ENCODE results near the gene WDR82. TPM values are rescaled to one million over a fixed set of nuclear protein-coding genes. Genes with fewer than 3 reads are reported as not detected.
"Not testable (repeated sequence)": the region's sequence is repeated elsewhere in the genome, so short reads cannot be mapped to it uniquely, and the experiment has no call there.

Gene WDR82
- total RNA-seq, 2 donors from 2014 or later: 78.4 to 84.2 TPM

DNA sequence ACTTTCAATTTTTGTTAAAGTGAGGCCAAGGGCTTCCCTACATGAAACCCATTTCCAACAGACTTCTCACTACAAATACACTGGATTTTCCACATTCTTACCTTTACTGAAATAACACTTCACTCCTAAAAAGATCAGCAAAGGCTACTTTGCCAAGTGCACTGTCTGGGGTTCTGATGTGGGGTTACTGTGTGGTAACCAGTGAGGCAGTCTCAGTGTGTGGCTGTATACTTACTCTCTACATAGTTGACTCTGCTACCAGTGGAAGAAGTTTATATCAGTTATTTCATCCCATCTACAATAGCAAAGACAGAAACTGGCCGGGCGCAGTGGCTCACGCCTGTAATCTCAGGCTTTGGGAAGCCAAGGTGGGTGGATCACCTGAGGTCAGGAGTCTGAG, 5.6 kb downstream of the WDR82 start:
- Mint-ChIP-seq H3K4me3 (no peak overlapping the region), H3K27ac (no peak overlapping the region), H3K9me3 (no peaks in the 10 kb centered on the region), H3K27me3 (ENCODE audit: insufficient read depth) (no peaks in the 10 kb centered on the region), H3K4me1 (peaks cover 10% of the 10 kb centered on the region), H3K36me3 (ENCODE audit: low read depth) (peaks cover 56% of the 10 kb centered on the region)
- H3K27me3 ChIP-seq (ENCODE audit: control insufficient read depth, insufficient read depth, low read length, poor library complexity, severe bottlenecking): no peaks in the 10 kb centered on the region
- DNase-seq: no peak
- no peak overlapping the region for H3K9ac ChIP-seq (ENCODE audit: extremely low read depth, low read length, poor library complexity, severe bottlenecking)
- H3K27ac ChIP-seq (ENCODE audit: low read depth, low read length): no peak overlapping the region
- H3K4me3 ChIP-seq (ENCODE audit: low read length): no peak overlapping the region
- H3K36me3 ChIP-seq (ENCODE audit: control insufficient read depth, insufficient read depth, low read length): peaks cover 72% of the 10 kb centered on the region
- no peaks in the 10 kb centered on the region for H3K4me1 ChIP-seq (ENCODE audit: control insufficient read depth, insufficient read depth, low read length)
- 95 to 100% methylated on average over 3 of the region's 3 CpGs for WGBS, 2 experiments (ENCODE audit: insufficient coverage in 1 of 2, insufficient read length in 1 of 2)
- TF ChIP-seq, protein P1, sequence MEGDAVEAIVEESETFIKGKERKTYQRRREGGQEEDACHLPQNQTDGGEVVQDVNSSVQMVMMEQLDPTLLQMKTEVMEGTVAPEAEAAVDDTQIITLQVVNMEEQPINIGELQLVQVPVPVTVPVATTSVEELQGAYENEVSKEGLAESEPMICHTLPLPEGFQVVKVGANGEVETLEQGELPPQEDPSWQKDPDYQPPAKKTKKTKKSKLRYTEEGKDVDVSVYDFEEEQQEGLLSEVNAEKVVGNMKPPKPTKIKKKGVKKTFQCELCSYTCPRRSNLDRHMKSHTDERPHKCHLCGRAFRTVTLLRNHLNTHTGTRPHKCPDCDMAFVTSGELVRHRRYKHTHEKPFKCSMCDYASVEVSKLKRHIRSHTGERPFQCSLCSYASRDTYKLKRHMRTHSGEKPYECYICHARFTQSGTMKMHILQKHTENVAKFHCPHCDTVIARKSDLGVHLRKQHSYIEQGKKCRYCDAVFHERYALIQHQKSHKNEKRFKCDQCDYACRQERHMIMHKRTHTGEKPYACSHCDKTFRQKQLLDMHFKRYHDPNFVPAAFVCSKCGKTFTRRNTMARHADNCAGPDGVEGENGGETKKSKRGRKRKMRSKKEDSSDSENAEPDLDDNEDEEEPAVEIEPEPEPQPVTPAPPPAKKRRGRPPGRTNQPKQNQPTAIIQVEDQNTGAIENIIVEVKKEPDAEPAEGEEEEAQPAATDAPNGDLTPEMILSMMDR (conservative IDR thresholded peaks at IDR 0.05): no peak
- no peaks in the 10 kb centered on the region for H3K9me3 ChIP-seq (ENCODE audit: control insufficient read depth, low read length)

DNA sequence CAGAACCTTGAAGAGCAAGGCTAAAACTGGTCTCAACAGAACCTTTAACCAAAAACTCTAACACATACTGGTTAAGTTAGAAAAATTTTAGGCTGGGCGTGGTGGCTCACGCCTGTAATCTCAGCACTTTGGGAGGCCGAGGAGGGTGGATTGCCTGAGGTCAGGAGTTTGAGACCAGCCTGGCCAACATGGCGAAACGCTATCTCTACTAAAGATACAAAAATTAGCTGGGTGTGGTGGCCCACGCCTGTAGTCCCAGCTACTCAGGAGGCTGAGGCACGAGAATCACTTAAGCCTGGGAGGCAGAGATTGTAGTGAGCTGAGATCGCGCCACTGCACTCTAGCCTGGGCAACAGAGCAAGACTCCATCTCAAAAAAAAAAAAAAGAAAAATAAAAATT, 6.3 kb downstream of the WDR82 start:
- DNase-seq; H3K27me3 Mint-ChIP-seq (ENCODE audit: insufficient read depth); H3K27ac ChIP-seq (ENCODE audit: low read depth, low read length); H3K27me3 ChIP-seq (ENCODE audit: control insufficient read depth, insufficient read depth, low read length, poor library complexity, severe bottlenecking); H3K9me3 Mint-ChIP-seq; H3K4me1 Mint-ChIP-seq; H3K4me3 ChIP-seq (ENCODE audit: low read length); H3K9me3 ChIP-seq (ENCODE audit: control insufficient read depth, low read length); H3K4me1 ChIP-seq (ENCODE audit: control insufficient read depth, insufficient read depth, low read length); H3K9ac ChIP-seq (ENCODE audit: extremely low read depth, low read length, poor library complexity, severe bottlenecking); H3K27ac Mint-ChIP-seq; H3K4me3 Mint-ChIP-seq: not testable (repeated sequence)
- peaks cover 75% of the 10 kb centered on the region for H3K36me3 ChIP-seq (ENCODE audit: control insufficient read depth, insufficient read depth, low read length)
- H3K36me3 Mint-ChIP-seq (ENCODE audit: low read depth): peaks cover 62% of the 10 kb centered on the region
- 87 to 97% methylated on average over 5 to 7 of the region's 9 CpGs for WGBS, 2 experiments (ENCODE audit: insufficient coverage in 1 of 2, insufficient read length in 1 of 2)

DNA sequence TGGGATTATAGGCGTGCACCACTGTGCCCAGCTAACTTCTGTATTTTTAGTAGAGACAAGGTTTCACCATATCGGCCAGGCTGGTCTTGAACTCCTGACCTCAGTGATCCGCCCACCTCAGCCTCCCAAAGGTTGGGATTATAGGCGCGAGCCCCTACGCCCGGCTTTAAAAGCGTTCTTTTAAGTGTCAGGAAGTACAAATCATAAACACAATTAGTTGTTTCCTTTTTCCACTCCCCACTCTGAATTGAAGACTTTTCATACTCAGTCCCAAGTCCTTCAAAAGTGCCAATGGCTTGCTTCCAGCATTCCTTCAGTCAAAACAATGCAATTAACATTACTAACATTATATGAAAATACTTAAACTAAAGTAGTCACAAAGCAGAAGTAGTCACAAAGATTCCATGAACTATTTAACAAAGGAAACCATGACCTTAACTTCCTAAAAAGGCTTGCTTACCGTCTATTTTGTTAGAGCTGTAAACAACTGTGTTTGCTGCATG, 8.1 kb downstream of the WDR82 start:
- no peak overlapping the region for H3K27ac ChIP-seq (ENCODE audit: low read depth, low read length)
- Mint-ChIP-seq H3K27ac (no peak overlapping the region), H3K9me3 (no peaks in the 10 kb centered on the region), H3K27me3 (ENCODE audit: insufficient read depth) (no peaks in the 10 kb centered on the region), H3K4me3 (no peak overlapping the region), H3K4me1 (no peaks in the 10 kb centered on the region), H3K36me3 (ENCODE audit: low read depth) (peaks cover 76% of the 10 kb centered on the region)
- peaks cover 83% of the 10 kb centered on the region for H3K36me3 ChIP-seq (ENCODE audit: control insufficient read depth, insufficient read depth, low read length)
- no peaks in the 10 kb centered on the region for H3K27me3 ChIP-seq (ENCODE audit: control insufficient read depth, insufficient read depth, low read length, poor library complexity, severe bottlenecking)
- H3K4me3 ChIP-seq (ENCODE audit: low read length): no peak overlapping the region
- H3K9me3 ChIP-seq (ENCODE audit: control insufficient read depth, low read length): no peaks in the 10 kb centered on the region
- no peak overlapping the region for H3K9ac ChIP-seq (ENCODE audit: extremely low read depth, low read length, poor library complexity, severe bottlenecking)
- TF ChIP-seq, protein P1 (conservative IDR thresholded peaks at IDR 0.05): no peak
- no peaks in the 10 kb centered on the region for H3K4me1 ChIP-seq (ENCODE audit: control insufficient read depth, insufficient read depth, low read length)
- 94 to 100% methylated on average over 7 to 9 of the region's 9 CpGs for WGBS, 2 experiments (ENCODE audit: insufficient coverage in 1 of 2, insufficient read length in 1 of 2)
- no peak for DNase-seq

DNA sequence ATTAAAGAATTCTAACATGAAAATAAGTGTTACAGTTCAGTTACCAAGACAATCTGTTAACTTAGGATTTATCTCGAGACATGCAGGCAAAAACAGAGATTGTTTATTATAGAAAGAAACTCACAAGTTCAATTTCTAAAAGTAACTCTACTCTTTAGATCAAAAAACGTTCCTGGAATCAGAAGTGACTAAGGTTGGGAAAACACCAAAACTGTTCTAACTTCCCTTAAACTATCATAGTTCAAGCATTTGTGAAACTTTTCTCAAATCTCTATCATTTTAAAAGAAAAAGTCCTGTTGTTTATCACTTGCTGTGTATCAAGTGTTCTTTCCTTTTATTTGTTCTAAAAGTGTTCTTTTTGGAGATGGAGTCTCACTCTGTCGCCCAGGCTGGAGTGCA, 8.7 kb downstream of the WDR82 start:
- no peak for DNase-seq
- H3K36me3 ChIP-seq (ENCODE audit: control insufficient read depth, insufficient read depth, low read length): peaks cover 86% of the 10 kb centered on the region
- no peak overlapping the region for H3K9ac ChIP-seq (ENCODE audit: extremely low read depth, low read length, poor library complexity, severe bottlenecking)
- Mint-ChIP-seq H3K4me1 (no peaks in the 10 kb centered on the region), H3K36me3 (ENCODE audit: low read depth) (peaks cover 77% of the 10 kb centered on the region), H3K4me3 (no peak overlapping the region), H3K27ac (no peak overlapping the region), H3K27me3 (ENCODE audit: insufficient read depth) (no peaks in the 10 kb centered on the region), H3K9me3 (no peaks in the 10 kb centered on the region)
- 89% methylated on average over 3 of the region's 3 CpGs for WGBS, 2 experiments (ENCODE audit: insufficient coverage in 1 of 2, insufficient read length in 1 of 2)
- no peak overlapping the region for H3K4me3 ChIP-seq (ENCODE audit: low read length)
- H3K27ac ChIP-seq (ENCODE audit: low read depth, low read length): no peak overlapping the region
- no peaks in the 10 kb centered on the region for H3K9me3 ChIP-seq (ENCODE audit: control insufficient read depth, low read length)
- no peaks in the 10 kb centered on the region for H3K27me3 ChIP-seq (ENCODE audit: control insufficient read depth, insufficient read depth, low read length, poor library complexity, severe bottlenecking)
- H3K4me1 ChIP-seq (ENCODE audit: control insufficient read depth, insufficient read depth, low read length): no peaks in the 10 kb centered on the region
- TF ChIP-seq, protein P1 (conservative IDR thresholded peaks at IDR 0.05): no peak

Data from endodermal cell (in vitro differentiated cells).